Islet precursor cell (in vitro differentiated cells): Measurements from ENCODE around the gene CCRL2.
"Not testable (repeated sequence)": the region's sequence is repeated elsewhere in the genome, so short reads cannot be mapped to it uniquely, and the experiment has no call there.

Experiments
- DNase-seq: peaks from one replicate; pipeline ENCODE4 v3.0.0-alpha.2; 2018

CCRL2 gene

GRCh38 chr3:46380471-46381221 lies 26.4 kb upstream of the CCRL2 start:
- DNase-seq: peak; percentile 15

GRCh38 chr3:46381625-46382024 lies 25.4 kb upstream of the CCRL2 start:
- DNase-seq: peak; percentile 30

- DNase-seq: peak; percentile 31
These were observed 23.7 kb upstream of the CCRL2 start for GRCh38 chr3:46383211-46383950.

GRCh38 chr3:46383951-46384330 lies 23.1 kb upstream of the CCRL2 start:
- peak; percentile 40 for DNase-seq

- peak; percentile 92 for DNase-seq
These were observed 20.9 kb upstream of the CCRL2 start for GRCh38 chr3:46386205-46386604.

GRCh38 chr3:46388847-46389246 lies 18.2 kb upstream of the CCRL2 start:
- DNase-seq: not testable (repeated sequence)

- DNase-seq: peak; percentile 54
These were observed 17.8 kb upstream of the CCRL2 start for GRCh38 chr3:46389306-46389705.

- peak; percentile 40 for DNase-seq
These were observed 15.5 kb upstream of the CCRL2 start for GRCh38 chr3:46391526-46391925.

GRCh38 chr3:46393011-46393410 lies 14.0 kb upstream of the CCRL2 start:
- peak; percentile 59 for DNase-seq

- DNase-seq: peak; percentile 46
These were observed 13.3 kb upstream of the CCRL2 start for GRCh38 chr3:46393554-46394434.

- peak; percentile 53 for DNase-seq
These were observed 11.8 kb upstream of the CCRL2 start for GRCh38 chr3:46395210-46395661.

GRCh38 chr3:46395766-46396530 lies 11.1 kb upstream of the CCRL2 start:
- DNase-seq: peak; percentile 26

- peak; percentile 26 for DNase-seq
These were observed 9.9 kb upstream of the CCRL2 start for GRCh38 chr3:46397111-46397510.

- DNase-seq: no peak
These were observed 8.7 kb upstream of the CCRL2 start for GRCh38 chr3:46398186-46398955.

GRCh38 chr3:46399098-46399497 lies 8.0 kb upstream of the CCRL2 start:
- DNase-seq: no peak

GRCh38 chr3:46399557-46399956 lies 7.5 kb upstream of the CCRL2 start:
- DNase-seq: no peak

GRCh38 chr3:46400000-46400734 lies 6.9 kb upstream of the CCRL2 start:
- no peak for DNase-seq

- DNase-seq: no peak
These were observed 6.2 kb upstream of the CCRL2 start for GRCh38 chr3:46400846-46401245.

GRCh38 chr3:46401579-46401978 lies 5.5 kb upstream of the CCRL2 start:
- DNase-seq: no peak

- not testable (repeated sequence) for DNase-seq
These were observed 4.2 kb upstream of the CCRL2 start for GRCh38 chr3:46402902-46403301.
